Fibroblast of skin of left quadriceps (primary cell): ENCODE results near the gene CARNS1.

Experiments
- DNase-seq, 2 experiments: peaks; one replicate each; pipeline ENCODE4 v3.0.0-alpha.2; 2013; ENCODE audit warnings: low read depth in 2 of 2

The CARNS1 gene

DNA sequence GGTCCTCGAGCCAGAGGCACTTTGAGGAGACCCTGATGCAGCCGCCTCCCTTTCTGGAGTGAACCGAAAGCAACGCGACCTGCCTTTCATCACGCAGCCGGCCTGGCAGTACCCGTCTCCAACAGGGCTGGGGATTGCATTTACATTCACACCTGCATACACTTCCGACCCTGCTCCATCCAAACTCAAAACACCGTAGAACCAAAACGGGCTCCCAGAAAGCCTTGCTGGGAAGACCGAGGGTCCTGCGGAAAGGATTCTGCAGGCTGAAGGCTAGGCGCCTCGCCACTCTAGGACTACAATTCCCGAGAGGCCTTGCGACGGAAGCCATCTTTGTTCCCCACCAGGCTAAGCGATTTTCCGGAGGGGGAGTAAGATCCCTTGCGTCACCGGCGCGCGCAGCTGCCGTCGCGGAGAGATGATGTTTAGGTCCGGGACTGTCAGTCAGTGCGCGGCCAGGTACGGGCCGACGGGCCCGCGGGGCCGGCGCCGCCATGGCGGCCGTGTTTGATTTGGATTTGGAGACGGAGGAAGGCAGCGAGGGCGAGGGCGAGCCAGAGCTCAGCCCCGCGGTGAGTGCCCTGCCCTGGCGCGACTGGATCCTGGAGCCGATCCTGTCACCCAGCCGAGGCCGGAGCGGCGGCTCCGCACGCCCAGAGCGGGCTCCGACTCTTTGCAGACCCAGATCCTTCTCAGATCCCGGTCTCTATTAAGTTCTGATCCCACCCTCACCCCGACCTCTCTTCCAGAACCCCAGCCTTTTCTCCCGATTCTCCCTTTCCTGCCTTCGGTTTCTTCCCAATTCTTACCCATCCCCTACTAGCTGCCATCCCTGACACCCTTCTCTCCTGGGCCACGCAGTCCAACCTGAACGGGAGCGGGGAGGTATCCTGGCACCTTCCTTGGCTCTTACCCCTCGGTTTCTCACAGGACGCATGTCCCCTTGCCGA, 12.8 kb downstream of the CARNS1 start, which contains the start of gene RPS6KB2:
Gene RPS6KB2, plus strand, starts transcription at position 443 of the 950 bp plus-strand sequence. Its CDS starts 52 bp downstream, at position 495.
- DNase-seq, result peak; percentile 93

DNA sequence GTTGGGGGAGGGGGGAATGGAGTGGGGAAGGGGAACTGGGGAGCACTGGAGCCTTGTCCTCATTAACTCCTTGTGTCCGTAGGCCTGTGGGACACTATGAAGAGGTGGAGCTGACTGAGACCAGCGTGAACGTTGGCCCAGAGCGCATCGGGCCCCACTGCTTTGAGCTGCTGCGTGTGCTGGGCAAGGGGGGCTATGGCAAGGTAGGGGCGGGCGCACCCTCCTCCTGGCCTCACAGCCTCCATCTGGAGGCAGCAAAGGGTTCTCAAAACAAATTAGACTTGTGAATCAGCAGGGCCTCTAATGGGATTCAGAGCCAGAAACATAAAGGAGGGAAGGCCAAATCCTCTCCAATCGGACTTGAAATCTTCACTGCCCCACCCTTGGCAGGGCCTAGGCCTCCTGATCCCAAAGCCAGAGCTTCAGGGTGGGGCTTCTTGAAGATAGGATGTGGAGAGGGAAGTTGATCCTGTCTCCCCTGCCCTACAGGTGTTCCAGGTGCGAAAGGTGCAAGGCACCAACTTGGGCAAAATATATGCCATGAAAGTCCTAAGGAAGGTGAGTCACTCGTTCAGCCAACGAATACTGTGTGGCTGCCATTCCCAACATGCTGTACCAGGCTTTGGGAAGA, 13.7 kb downstream of the CARNS1 start:
- no peak for DNase-seq

DNA sequence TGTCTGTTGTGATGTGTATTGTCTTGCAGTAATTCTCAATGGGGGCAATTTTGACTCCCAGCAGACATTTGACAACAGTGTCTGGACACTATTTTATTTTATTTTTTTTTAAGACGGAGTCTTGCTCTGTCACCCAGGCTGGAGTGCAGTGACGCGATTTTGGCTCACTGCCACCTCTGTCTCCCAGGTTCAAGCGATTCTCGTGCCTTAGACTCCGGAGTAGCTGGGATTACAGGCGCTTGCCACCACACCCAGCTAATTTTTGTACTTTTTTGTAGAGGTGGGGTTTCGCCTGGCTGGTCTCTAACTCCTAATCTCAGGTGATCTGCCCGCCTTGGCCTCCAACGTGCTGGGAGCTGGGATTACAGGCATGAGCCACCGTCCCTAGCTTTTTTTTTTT, 14.2 kb downstream of the CARNS1 start:
- no peak for DNase-seq

DNA sequence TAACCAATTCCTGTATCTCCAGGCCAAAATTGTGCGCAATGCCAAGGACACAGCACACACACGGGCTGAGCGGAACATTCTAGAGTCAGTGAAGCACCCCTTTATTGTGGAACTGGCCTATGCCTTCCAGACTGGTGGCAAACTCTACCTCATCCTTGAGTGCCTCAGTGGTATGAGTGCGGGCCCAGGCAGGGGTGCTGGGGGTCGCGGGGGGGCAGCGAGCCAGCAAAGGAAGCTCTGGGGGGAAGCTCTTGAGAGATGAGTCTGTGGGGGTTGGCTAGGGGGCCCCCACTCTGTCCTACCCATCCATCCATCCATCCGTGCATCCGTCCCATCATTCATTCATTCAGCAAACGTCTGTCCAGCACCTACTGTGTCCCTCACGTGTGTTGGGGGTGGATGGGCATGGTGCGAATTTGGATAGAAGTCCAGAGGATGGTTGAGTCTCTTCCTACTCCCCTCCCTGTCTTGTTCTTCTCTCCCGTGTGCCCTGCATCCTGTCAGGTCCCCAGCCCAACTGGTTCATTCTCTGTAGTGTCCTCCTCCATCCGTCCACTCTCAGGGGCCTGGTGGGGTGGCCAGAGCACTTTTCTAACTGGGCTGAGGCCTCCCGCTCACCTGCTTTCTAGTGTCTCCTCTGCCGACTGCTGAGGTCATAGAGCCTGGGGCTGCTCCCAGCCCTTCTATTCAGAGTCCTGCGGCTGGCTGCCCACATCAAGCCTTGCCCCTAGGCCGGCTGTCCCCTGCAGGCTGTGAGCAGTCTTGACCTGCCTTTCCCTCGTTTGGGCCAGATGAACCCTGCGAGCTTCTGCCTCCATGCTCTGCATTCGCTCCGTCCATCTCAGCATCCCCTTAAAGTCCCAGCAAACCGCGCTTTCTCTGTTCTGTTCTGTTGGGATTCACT, 16.1 kb downstream of the CARNS1 start:
- DNase-seq, result no peak

DNA sequence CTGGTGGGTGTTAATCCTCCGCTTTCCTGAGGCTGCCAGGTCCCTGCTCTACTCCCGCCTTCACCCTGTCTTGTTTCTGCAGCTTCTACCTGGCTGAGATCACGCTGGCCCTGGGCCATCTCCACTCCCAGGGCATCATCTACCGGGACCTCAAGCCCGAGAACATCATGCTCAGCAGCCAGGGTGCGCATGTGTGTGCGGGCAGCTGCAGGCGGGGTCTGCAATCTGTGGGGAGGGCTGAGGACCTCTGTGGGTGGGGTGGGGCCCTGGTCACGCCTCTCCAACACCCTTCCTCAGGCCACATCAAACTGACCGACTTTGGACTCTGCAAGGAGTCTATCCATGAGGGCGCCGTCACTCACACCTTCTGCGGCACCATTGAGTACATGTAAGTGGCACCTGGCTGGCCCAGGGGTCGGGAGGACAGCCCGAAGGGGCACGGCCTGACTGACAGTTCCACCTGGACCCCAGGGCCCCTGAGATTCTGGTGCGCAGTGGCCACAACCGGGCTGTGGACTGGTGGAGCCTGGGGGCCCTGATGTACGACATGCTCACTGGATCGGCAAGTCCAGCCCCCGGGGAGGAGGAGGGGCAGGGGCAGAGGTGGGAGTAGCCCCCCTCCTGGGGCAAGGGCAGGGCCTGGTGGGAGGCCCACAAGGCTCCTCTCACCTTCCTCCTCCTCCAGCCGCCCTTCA, 17.3 kb downstream of the CARNS1 start:
- no peak for DNase-seq

DNA sequence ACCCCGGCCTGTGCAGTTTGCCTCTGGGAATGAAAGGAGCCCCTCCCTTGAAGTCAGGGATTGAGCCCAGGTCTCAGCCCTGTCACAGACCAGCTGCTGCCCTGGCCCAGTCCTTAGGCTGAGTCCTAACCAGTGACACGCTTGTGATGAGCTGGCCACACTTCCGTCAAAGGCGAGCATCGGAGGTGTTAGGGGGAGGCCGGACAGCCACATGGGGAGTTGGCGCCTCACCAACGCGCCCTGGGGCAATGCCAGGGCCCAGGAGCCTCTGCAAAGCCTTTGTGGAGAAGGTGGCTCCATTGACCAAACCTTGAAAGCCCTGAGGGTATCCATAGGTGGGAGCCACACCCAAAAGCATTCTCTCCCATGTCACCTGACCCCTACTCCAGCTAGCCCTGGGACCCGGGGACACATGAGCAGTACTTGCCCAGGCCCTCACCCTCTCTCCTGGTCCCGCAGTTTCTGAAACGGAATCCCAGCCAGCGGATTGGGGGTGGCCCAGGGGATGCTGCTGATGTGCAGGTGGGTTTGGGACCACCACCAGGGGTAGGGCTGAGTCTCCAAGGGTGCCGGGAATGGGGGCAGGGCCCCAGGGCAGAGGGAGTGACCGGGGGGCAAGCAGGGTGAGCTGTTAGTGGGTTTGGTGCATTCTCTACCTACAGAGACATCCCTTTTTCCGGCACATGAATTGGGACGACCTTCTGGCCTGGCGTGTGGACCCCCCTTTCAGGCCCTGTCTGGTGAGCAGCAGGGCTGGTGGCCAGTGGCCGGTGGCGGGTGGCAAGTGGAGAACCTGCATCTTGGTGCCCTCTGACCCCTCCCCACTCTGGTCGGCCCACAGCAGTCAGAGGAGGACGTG, 18.3 kb downstream of the CARNS1 start:
- DNase-seq, result no peak

DNA sequence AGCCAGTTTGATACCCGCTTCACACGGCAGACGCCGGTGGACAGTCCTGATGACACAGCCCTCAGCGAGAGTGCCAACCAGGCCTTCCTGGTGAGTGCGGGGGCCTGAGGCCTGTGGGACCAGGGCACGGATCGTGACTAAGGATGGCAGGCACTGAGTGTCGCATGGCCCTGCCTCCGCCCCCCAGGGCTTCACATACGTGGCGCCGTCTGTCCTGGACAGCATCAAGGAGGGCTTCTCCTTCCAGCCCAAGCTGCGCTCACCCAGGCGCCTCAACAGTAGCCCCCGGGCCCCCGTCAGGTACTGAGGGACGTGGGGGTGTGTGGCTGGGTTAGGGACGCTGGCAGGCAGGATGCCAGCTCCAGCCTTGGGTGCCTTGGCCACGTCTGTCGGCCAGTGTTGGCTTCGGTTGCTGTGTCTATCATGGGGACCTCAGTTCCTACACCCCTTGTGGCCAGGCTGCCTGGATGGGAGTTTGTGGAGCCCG, 19.0 kb downstream of the CARNS1 start:
- DNase-seq, result no peak

DNA sequence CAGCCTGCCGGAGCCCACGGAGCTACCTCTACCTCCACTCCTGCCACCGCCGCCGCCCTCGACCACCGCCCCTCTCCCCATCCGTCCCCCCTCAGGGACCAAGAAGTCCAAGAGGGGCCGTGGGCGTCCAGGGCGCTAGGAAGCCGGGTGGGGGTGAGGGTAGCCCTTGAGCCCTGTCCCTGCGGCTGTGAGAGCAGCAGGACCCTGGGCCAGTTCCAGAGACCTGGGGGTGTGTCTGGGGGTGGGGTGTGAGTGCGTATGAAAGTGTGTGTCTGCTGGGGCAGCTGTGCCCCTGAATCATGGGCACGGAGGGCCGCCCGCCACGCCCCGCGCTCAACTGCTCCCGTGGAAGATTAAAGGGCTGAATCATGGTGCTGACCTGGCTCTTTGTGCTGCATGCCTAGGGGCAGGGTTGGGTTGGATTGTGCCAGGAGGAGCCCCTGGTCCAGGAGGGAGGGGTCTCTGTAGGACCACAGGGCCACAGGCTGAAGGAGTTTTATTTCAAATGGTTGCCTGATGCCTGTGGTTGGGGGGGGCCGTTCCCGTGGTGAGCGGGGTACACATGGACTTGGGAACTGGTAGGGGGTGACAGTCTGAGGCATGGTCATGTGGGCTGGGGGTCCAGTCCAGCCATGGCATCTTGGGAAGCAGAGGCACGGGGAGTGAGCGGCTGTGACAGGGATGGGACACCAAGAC, 19.7 kb downstream of the CARNS1 start:
- no peak for DNase-seq

DNA sequence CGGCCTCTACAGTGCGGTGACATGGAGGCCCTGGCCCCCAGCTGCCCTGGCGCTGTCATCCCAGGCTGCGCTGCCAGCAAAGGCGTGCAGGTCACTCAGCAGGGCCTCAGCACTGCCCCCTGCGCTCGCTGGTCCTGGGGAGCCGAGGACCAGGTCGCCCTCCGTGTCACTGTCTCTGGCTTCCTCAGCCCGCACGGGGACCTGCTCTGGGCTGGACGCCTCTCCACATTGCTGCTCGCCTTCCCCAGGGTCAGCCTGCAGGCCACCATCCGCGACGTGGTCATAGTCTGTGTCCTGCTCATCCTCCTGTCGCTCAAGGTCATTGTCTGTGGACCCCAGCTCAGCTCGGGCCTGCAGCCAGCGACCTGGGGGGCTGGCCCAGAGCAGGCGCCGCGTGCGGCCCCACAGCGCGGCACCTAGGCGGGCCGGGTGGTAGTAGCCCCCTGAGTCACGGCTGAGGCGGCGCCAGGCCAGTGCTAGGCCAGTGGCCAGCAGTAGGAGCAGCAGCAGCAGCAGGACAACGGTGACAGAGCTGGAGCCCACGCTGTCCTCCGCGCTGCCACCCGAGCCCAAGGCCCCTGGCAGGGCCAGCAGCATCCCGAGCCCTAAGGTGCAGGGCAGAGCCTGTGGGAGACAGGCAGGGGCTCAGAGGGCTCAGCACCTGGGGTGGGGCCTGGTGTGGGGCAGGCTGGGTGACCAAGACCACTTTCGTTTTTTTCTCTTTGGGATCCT, 20.4 kb downstream of the CARNS1 start:
- DNase-seq, result no peak

DNA sequence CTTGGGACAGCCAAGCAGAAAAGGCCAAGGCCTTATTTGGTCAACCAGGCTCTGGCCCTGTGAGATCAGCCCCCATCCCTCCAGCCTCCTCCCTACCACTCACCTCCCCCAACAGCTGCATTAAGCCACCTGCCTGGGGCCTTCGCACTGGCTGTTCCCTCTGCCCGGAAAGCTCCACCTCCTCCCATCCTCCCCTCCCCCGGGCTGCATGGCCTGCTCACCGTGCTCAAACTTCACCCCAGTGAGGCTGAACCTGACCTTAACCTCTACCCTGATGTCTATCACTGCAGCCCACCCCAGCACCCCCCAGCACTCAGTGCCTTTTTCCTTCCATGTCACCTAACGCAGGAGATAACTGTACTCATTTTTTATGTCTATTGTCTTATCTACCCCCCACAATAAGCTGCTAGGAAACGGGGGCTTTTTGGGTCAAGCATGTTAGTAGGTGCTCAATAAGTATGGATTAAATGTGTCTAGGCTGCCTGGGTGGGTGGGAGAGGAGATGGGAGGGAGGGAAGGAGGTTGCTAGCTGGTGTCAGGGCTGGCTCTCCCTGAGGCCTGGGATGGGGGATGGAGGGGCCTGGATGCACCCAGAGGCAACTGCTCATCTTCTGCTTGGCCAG, 21.1 kb downstream of the CARNS1 start:
- DNase-seq, result no peak

DNA sequence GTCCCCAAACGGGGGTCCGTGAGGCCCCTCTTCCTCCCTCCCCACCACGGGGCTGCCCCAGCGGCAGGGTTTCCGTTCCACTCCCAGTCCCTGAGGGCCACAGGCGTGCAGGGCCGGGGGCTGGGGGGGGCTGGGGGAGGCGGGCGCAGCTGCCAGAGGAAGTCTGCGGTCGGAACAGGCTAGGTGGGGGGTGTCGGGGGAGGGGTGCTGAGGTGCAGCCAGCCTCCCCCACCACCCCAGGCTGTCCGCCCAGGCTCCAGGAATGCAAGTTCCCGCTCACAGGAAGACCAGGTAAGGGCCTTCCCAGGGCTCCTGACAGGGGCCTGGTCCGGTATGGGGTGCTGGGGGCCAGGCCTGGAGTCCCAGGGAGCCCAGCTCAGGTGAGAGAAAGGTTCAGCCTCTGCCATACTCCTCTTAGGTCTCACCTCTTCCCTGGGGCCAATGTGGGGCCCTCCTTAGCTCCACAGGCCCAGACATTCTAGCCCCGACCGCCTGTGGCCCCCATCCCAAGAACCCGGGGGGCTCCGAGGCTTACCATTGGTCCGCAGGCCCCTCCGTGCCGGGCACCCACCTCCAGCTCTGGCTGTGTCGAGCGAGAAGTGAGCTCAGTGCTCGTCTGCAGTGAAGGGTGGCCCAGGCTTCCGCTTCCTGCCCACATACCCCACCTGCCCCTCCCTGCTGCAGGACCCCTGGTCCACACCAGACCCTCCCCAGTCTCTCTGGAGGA, 21.8 kb downstream of the CARNS1 start, which contains the start of gene PTPRCAP:
Gene PTPRCAP, minus strand, starts transcription at position 601 of the 727 bp plus-strand sequence. Its CDS starts 63 bp downstream, at position 538.
- DNase-seq, result no peak

DNA sequence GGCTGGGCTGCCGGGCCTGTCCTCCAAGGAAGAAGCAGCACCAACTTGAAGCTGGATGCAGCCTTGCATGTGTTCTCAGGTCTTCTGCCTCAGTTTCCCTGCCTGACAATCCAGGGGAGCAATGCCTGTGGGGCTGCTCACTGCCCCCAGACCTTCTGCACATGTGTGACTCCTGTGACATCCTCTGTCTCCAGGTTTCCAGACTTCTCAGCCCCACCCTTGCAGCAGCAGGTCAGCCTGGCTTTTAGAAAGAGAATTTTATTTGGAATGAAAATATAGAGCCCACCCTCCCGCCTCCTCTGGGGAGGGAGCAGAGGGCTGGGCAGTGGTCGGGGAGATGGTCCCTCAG, 22.3 kb downstream of the CARNS1 start:
- no peak for DNase-seq

DNA sequence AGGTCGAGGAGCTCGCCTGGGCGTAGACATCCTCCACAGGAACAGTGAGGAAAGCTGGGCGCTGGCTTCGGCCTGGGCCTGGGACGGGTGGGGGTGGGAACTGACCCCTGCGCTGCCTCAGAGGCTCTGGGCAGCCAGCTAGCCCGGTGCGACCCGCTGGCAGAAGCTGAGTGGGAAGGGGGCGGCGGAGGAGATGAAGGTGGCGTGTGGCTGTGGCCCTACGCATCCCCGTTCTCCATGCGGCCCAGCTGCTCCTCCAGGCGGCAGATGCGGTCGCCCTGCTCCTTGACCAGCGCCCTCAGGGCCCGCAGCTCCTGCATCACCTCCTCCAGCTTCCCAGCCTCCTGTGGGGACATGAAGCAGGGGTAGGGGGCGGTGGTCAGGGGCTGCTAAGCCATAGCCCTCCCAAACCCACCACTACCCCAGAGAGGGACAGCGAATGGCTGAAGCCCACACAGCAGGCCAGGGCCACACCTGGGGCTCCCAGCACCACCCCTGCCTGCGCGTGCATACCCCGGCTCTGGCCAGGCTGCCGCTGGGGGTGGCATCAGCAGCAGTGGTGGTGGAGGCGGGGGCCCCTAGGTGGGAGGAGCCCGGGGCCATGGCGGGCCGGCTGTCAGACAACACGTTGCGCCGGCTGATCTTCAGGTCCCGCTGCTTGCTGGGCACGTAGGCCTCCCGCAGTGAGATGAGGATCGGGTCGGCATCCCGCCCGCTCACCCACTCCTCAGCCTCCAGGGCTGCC, 22.9 kb downstream of the CARNS1 start:
- DNase-seq, result no peak

DNA sequence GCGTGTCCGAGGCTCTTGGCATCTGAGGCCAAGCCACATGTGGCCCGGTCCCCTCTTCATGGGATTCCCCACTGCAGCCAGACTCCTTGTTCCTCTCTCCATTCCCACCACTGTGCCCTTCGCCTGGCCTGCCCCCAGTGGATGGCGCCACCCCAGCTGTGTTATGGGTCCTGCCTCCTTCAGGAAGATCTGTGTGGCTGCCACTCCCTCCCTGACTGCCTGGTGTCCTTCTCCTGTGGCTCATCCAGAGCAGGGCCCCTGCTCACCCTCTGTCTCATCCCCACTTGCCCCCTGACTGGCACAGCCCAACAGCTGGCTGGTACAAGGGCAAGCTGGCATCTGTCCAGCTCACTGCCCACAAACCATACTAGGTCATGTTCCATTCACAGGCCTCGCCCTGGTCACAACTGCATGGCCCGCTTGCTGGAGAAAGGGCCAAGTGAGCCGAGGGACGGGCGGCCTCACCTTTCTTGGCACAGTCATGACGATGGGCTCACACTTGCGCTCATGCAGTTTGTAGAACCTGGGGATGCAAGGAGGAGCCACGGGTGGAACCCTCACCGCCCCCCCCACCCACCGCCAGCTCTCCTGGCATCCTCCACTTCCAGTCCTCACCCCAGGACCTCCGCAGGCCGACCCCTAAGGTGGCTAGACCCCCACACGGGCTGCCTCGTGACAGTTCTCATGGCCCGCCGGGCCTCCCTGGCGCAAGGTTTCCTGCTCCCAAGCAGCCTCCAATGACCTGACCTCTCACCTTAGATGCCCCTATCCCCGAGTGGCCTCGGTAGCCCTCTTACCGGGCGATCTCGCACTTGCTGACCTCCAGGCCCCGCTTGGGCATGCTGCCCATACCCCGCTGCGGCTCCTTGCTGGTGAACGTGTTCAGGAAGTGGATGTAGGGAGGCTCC, 24.1 kb downstream of the CARNS1 start:
- no peak for DNase-seq

DNA sequence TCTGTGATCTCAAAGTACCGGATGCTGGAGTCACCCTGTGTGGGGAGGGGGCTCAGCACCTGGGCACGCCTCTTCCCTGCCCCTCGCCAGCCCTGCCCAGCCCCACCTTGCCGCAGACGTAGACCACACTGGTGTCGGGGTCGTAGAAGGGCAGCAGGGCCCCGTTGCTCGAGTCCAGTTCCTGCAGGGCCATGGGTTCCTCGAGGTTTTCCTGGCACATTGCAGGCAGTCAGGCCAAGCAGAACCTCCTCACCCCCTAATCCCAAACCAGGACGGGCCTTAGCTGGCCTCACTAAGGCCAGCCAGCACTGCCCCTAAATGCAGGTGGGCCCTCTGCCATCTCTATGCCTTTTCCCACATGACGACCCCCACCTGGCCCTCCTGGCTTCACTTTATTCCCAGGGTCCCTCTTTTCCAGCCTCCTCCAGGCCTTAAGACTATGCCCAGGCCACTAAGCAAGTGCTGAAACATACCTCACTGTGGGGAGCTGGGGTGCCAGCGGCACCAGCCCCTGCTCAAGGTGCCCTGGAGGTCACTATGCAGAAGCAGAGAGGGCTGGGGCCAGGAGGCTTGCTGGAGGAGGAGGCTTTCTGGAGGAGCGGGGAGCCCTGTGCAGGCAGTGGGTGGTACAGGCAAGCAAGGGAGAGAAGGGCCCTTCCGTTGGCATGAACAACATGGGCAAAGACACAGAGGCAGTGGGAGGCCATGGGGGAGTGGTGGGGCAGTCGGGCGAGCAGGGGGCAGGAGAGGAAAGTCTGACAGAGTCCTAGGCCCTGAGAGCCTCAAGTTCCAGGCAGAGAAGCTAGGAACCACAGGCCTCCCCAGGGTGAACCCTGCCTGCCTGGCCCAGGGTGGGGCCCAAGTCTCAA, 25.0 kb downstream of the CARNS1 start:
- DNase-seq, result no peak
